OCI-LY3 (cell line): ENCODE data around the gene ZC3H4.

Source experiments
- H2AFZ ChIP-seq: fragments of 200-600, 300-600 bp; shearing (Covaris generic); 2 replicates; pipeline ENCODE4 v1.6.0; 2014; ENCODE audit warnings: antibody characterized with exemption, low read depth, low read length
- H3K27ac ChIP-seq: fragments of 200-600, 300-600 bp; sonication (generic); 2 replicates; pipeline ENCODE4 v1.5.1; 2014; ENCODE audit warnings: mild to moderate bottlenecking, low read length, moderate library complexity, mixed read lengths
- H3K27me3 ChIP-seq: fragments of 200-600, 300-600 bp; sonication (generic); 2 replicates; pipeline ENCODE4 v1.6.1; 2014; ENCODE audit warnings: low read depth, low read length, mixed read lengths
- H3K36me3 ChIP-seq: fragments of 200-600, 300-600 bp; sonication (generic); replicated peaks from 2 replicates; pipeline ENCODE3; 2014; ENCODE audit warnings: low read depth, low read length, mixed read lengths
- H3K4me1 ChIP-seq: fragments of 300-600, 200-600 bp; sonication (generic); 2 replicates; pipeline ENCODE4 v1.6.1; 2014; ENCODE audit warnings: low read length, mixed read lengths
- H3K4me2 ChIP-seq: fragments of 200-600, 300-600 bp; sonication (generic); 2 replicates; pipeline ENCODE4 v1.6.1; 2014; ENCODE audit warnings: low read length, mixed read lengths
- H3K4me3 ChIP-seq: fragments of 300-600, 200-600 bp; sonication (generic); 2 replicates; pipeline ENCODE4 v1.5.1; 2014; ENCODE audit warnings: antibody characterized with exemption, mild to moderate bottlenecking, low read length, moderate library complexity
- H3K79me2 ChIP-seq: fragments of 300-600, 200-600 bp; shearing (Covaris generic); 2 replicates; pipeline ENCODE4 v1.6.1; 2014; ENCODE audit warnings: mild to moderate bottlenecking, low read length, mixed read lengths
- H3K9ac ChIP-seq: fragments of 300-600, 200-600 bp; shearing (Covaris generic); 2 replicates; pipeline ENCODE4 v1.6.0; 2014; ENCODE audit warnings: mild to moderate bottlenecking, low read length, moderate library complexity
- H3K9me3 ChIP-seq: fragments of 200-600, 300-600 bp; shearing (Covaris generic); 2 replicates; pipeline ENCODE4 v1.6.1; 2014; ENCODE audit warnings: low read length, mixed read lengths; ENCODE audit not compliant: insufficient read depth
- H4K20me1 ChIP-seq: fragments of 200-600, 300-600 bp; sonication (generic); 2 replicates; pipeline ENCODE4 v1.6.1; 2016; ENCODE audit warnings: low read length, mixed read lengths; ENCODE audit not compliant: insufficient read depth
- EZH2phosphoT487 ChIP-seq: fragments of 200-600 bp; shearing (Covaris generic); IDR thresholded peaks from 2 replicates; pipeline ENCODE4 v1.6.1; 2018; ENCODE audit warnings: antibody characterized with exemption, mixed run types, low read depth
- TF ChIP-seq, protein P1 (sequence below): fragments of 200-600, 300-600 bp; sonication (generic); IDR thresholded peaks from 2 replicates; pipeline ENCODE4 v1.5.1; 2014; ENCODE audit warnings: antibody characterized with exemption, low read length, low read depth

Gene ZC3H4

DNA sequence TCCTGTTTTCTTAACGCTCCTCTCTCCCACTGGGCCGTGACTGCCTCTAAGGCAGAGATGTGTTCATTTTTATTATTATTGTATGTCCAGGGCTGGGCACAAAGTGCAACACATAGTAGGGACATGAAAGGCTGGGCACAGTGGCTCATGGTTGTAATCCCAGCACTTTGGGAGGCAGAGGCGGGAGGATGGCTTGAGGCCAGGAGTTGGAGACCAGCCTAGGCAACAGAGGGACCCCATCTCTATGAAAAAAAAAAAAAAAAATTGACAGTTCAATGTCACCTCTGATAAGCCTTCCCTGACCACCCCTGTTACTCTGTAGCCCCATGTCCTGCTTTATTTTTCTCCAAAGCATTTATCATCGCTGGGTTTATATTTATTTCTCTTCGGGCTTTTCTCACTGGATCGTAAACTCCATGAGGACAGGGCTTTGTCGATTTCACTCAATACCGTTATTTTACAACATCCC lies 16.6 kb upstream of the ZC3H4 start:
- Histone ChIP-seq H3K9ac (no peak overlapping the region), H3K79me2 (peaks cover 45% of the 10 kb centered on the region), H3K36me3 (peaks cover 24% of the 10 kb centered on the region), H3K9me3 (no peaks in the 10 kb centered on the region), H3K4me1 (peaks cover 14% of the 10 kb centered on the region), H4K20me1 (peaks cover 28% of the 10 kb centered on the region), H3K4me3 (0 out of 2 replicates have a peak overlapping the region, but pooled peaks have one; percentile 33), H3K27me3 (no peaks in the 10 kb centered on the region), H3K4me2 (peak overlapping the region; percentile 47), H2AFZ (peak overlapping the region; percentile 97), H3K27ac (peak overlapping the region; percentile 18; the same call in 1 of the 2 replicates)
- TF ChIP-seq, protein P1, sequence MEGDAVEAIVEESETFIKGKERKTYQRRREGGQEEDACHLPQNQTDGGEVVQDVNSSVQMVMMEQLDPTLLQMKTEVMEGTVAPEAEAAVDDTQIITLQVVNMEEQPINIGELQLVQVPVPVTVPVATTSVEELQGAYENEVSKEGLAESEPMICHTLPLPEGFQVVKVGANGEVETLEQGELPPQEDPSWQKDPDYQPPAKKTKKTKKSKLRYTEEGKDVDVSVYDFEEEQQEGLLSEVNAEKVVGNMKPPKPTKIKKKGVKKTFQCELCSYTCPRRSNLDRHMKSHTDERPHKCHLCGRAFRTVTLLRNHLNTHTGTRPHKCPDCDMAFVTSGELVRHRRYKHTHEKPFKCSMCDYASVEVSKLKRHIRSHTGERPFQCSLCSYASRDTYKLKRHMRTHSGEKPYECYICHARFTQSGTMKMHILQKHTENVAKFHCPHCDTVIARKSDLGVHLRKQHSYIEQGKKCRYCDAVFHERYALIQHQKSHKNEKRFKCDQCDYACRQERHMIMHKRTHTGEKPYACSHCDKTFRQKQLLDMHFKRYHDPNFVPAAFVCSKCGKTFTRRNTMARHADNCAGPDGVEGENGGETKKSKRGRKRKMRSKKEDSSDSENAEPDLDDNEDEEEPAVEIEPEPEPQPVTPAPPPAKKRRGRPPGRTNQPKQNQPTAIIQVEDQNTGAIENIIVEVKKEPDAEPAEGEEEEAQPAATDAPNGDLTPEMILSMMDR: no peak
- no peak for TF ChIP-seq EZH2phosphoT487

DNA sequence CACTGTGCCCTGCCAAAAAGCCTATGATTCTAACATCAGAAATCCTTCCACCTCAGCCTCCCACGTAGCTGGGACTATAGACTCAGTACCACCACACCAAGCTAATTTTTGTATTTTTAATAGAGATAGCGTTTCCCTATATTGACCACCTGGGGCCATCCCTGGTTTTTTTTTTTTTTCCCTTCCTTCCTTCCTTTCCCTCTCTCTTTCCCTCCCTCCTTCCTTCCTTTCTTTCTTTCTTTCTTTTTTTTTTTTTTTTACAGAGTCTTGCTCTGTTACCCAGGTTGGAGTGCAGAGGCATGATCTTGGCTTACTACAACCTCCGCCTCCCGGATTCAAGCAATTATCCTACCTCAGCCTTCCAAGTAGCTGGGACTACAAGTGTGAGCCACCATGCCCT lies 16.0 kb upstream of the ZC3H4 start:
- H2AFZ ChIP-seq: peak overlapping the region; percentile 97
- TF ChIP-seq, protein P1: no peak
- TF ChIP-seq EZH2phosphoT487: no peak
- H3K36me3 ChIP-seq: peaks cover 21% of the 10 kb centered on the region
- H4K20me1 ChIP-seq: peaks cover 24% of the 10 kb centered on the region
- H3K27me3 ChIP-seq: no peaks in the 10 kb centered on the region
- H3K9me3 ChIP-seq: no peaks in the 10 kb centered on the region
- peaks cover 14% of the 10 kb centered on the region for H3K4me1 ChIP-seq
- H3K27ac ChIP-seq: no peak overlapping the region
- H3K4me3 ChIP-seq: no peak overlapping the region
- no peak overlapping the region for H3K4me2 ChIP-seq
- H3K9ac ChIP-seq: no peak overlapping the region
- H3K79me2 ChIP-seq: peaks cover 40% of the 10 kb centered on the region

DNA sequence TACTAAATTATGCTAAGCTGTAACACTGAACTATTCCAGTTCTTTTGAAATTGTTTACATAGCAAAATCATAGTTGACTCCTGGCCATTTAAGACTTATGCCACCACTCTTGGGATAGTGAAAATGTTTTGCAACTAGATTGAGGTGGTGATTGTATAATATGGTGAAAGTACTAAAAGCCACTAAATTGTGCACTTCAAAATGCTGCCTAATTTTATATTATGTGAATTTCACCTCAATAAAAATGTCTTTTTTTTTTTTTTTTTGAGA lies 12.0 kb upstream of the ZC3H4 start:
- no peak overlapping the region for H3K9ac ChIP-seq
- no peak overlapping the region for H3K4me2 ChIP-seq
- H2AFZ ChIP-seq: no peak overlapping the region
- no peaks in the 10 kb centered on the region for H3K27me3 ChIP-seq
- no peaks in the 10 kb centered on the region for H3K79me2 ChIP-seq
- no peak for TF ChIP-seq EZH2phosphoT487
- TF ChIP-seq, protein P1: no peak
- H3K36me3 ChIP-seq: no peaks in the 10 kb centered on the region
- H3K9me3 ChIP-seq: no peaks in the 10 kb centered on the region
- H3K27ac ChIP-seq: no peak overlapping the region
- H3K4me3 ChIP-seq: no peak overlapping the region
- H3K4me1 ChIP-seq: peaks cover 4% of the 10 kb centered on the region
- H4K20me1 ChIP-seq: no peaks in the 10 kb centered on the region

DNA sequence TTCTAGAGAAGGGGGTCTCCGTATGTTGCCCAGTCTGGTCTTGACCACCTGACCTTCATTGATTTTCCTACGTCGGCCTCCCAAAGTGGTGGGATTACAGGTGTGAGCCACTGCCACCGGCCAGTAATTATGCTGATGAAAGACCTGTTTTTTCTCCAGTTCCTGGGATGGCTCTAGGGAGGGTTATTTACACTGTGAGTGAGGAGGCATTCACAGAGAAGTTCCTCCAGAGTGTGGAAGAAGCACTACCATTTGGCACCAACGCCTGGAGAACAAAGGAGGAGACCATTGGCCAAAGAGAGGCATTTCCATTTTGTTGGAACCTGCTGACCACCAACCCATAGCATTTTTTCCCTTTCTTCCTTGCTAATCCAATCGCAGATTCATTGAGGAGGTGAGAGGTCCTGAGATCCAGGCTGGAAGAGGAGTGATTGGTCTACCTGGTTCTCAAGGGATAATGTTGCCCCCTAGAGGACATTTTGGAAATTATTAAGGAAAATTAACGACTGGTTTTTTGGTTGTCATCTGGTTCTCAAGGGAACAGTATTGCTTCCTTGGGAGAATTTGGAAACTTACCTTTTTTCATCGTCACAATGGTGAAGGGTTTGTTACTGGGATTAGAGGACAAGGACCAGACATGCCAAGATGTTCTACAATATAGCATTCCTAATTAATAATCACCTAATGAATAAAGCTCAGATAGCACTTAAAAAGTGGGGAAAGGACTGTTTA lies 11.5 kb upstream of the ZC3H4 start:
- Histone ChIP-seq H3K9me3 (no peaks in the 10 kb centered on the region), H3K4me1 (peaks cover under 1% of the 10 kb centered on the region; the same call in 1 of the 2 replicates), H4K20me1 (no peaks in the 10 kb centered on the region), H3K27me3 (no peaks in the 10 kb centered on the region), H2AFZ (no peak overlapping the region), H3K9ac (no peak overlapping the region), H3K36me3 (no peaks in the 10 kb centered on the region), H3K4me2 (no peak overlapping the region), H3K4me3 (no peak overlapping the region), H3K27ac (no peak overlapping the region), H3K79me2 (no peaks in the 10 kb centered on the region)
- TF ChIP-seq, protein P1: peak; percentile 87
- no peak for TF ChIP-seq EZH2phosphoT487
